HepG2 (cell line): ENCODE measurements around the gene SWI5. TPM values are rescaled to one million over a fixed set of nuclear protein-coding genes. Genes with fewer than 3 reads are reported as not detected.
A peak's percentile ranks its signal among the peaks of the same experiment; 100 is the strongest.

Experiments
- ATAC-seq: fragments of 200-7000 bp; cut with Tn5 transposase; 3 replicates; pipeline ENCODE4 v1.9.1; 2020; ENCODE audit warnings: mild to moderate bottlenecking, moderate library complexity
- BruUV-seq: library from RNA; stranded (reverse); fragments of 400-500 nt; replicated peaks from 2 replicates; lab custom pipeline; 2021; lab: Mats Ljungman, UMichigan
- CTCF ChIA-PET: fragments of 300-600 bp; formaldehyde crosslinking; extraction: SDS; loops from one replicate; lab custom pipeline; 2021; ENCODE audit warnings: low total read pairs, inconsistent platforms, low intra/inter-chr PET ratio; lab: Yijun Ruan, JAX
- POLR2A ChIA-PET: fragments of 350-600 bp; sonication (Branson Sonifier 250); formaldehyde crosslinking; loops from one replicate; lab custom pipeline; 2020; ENCODE audit warnings: antibody characterized with exemption, inconsistent platforms; lab: Yijun Ruan, JAX
- DNase-seq: peaks from one replicate; pipeline ENCODE4 v3.0.0-alpha.2; 2015; ENCODE audit warnings: low spot score
- FAIRE-seq: peaks from 3 replicates; lab custom pipeline; 2011; peaks lifted over from hg19 to GRCh38; lab: Jason Lieb, UNC
- H2AFZ ChIP-seq: one replicate; pipeline ENCODE4 v1.6.1; 2011; ENCODE audit warnings: low read length, inconsistent platforms
- H3K27ac ChIP-seq: fragments of 300-600 bp; 3 replicates; pipeline ENCODE4 v1.8.0; 2011; ENCODE audit warnings: mixed run types, mild to moderate bottlenecking, mixed read lengths, low read length, inconsistent platforms; ENCODE audit not compliant: insufficient read depth; ENCODE audit errors: extremely low read length
- H3K27me3 ChIP-seq, 2 experiments: fragments of 200-600 bp in 1 of 2; 2 replicates in 1 of 2; 3 replicates in 1 of 2; pipeline versions ENCODE4 v1.6.0 to v1.8.0; 2011; ENCODE audit warnings: low read length in 2 of 2, mild to moderate bottlenecking in 2 of 2, moderate library complexity in 2 of 2, inconsistent platforms in 1 of 2; ENCODE audit not compliant: insufficient read depth in 2 of 2, control insufficient read depth in 1 of 2
- H3K36me3 ChIP-seq, 2 experiments: fragments of 200-600 bp in 1 of 2; replicated peaks in 1 of 2; 2 replicates in 1 of 2; 3 replicates in 1 of 2; pipeline versions ENCODE4 v1.5.1 to v1.8.0; 2011; ENCODE audit warnings: low read length in 2 of 2, inconsistent platforms in 1 of 2; ENCODE audit not compliant: insufficient read depth in 2 of 2, control insufficient read depth in 1 of 2
- H3K4me1 ChIP-seq: 2 replicates; pipeline ENCODE4 v1.5.1; 2012; ENCODE audit warnings: low read length, inconsistent platforms; ENCODE audit not compliant: insufficient read depth
- H3K4me2 ChIP-seq: 2 replicates; pipeline ENCODE4 v1.6.0; 2011; ENCODE audit warnings: low read depth, low read length, inconsistent platforms
- H3K4me3 ChIP-seq, 3 experiments: fragments of 200-600 bp in 1 of 3; sonication (generic), shearing (Covaris generic) in 1 of 3; replicated peaks in 1 of 3; 2 replicates each; pipeline ENCODE4 v1.5.1; 2011 to 2016; ENCODE audit warnings: low read length in 3 of 3, inconsistent platforms in 2 of 3, low read depth in 2 of 3, mild to moderate bottlenecking in 2 of 3, control low read depth in 1 of 3, mixed read lengths in 1 of 3; ENCODE audit not compliant: insufficient read depth in 1 of 3
- H3K79me2 ChIP-seq: one replicate; pipeline ENCODE4 v1.6.1; 2011; ENCODE audit warnings: low read length, inconsistent platforms; ENCODE audit not compliant: insufficient read depth
- H3K9ac ChIP-seq: 2 replicates; pipeline ENCODE4 v1.6.0; 2011; ENCODE audit warnings: mild to moderate bottlenecking, low read depth, low read length, inconsistent platforms; ENCODE audit not compliant: insufficient read depth
- H3K9me3 ChIP-seq: 2 replicates; pipeline ENCODE4 v1.5.1; 2012; ENCODE audit warnings: mild to moderate bottlenecking, low read length
- H4K20me1 ChIP-seq: 2 replicates; pipeline ENCODE4 v1.6.0; 2011; ENCODE audit warnings: inconsistent platforms, mild to moderate bottlenecking, low read length, moderate library complexity; ENCODE audit not compliant: insufficient read depth
- ATF5 ChIP-seq: sonication (generic); formaldehyde crosslinking; IDR thresholded peaks from 2 replicates; pipeline ENCODE4 v1.4.0; 2020; ENCODE audit warnings: mild to moderate bottlenecking, low read depth, missing genetic modification reagents
- MTERF4 ChIP-seq: sonication (generic); formaldehyde crosslinking; IDR thresholded peaks from 2 replicates; pipeline ENCODE4 v1.8.0; 2023; ENCODE audit warnings: mild to moderate bottlenecking, missing genetic modification reagents
- PHB2 ChIP-seq: fragments of 450-650 bp; IDR thresholded peaks from 2 replicates; pipeline ENCODE4 v1.6.1; 2018; ENCODE audit not compliant: partially characterized antibody
- RERE ChIP-seq: IDR thresholded peaks from 2 replicates; pipeline ENCODE4 v1.6.1; 2016; ENCODE audit warnings: low read depth, missing genetic modification reagents, missing compliant biosample characterization
- TMF1 ChIP-seq: sonication (generic); formaldehyde crosslinking; IDR thresholded peaks from 2 replicates; pipeline ENCODE4 v1.8.1; 2022; ENCODE audit warnings: low read depth, missing genetic modification reagents
- ZEB1 ChIP-seq: IDR thresholded peaks from 2 replicates; pipeline ENCODE4 v1.6.1; 2012; ENCODE audit warnings: mild to moderate bottlenecking, low read depth, inconsistent platforms; ENCODE audit not compliant: insufficient replicate concordance
- ZNF225 ChIP-seq: sonication (generic); formaldehyde crosslinking; IDR thresholded peaks from 2 replicates; pipeline ENCODE4 v1.4.0; 2020; ENCODE audit warnings: mild to moderate bottlenecking, missing genetic modification reagents
- ZNF274 ChIP-seq: sonication (generic); formaldehyde crosslinking; IDR thresholded peaks from 2 replicates; pipeline ENCODE4 v1.5.1; 2020; ENCODE audit warnings: mild to moderate bottlenecking, missing genetic modification reagents
- ZNF329 ChIP-seq: sonication (generic); formaldehyde crosslinking; IDR thresholded peaks from 2 replicates; pipeline ENCODE4 v1.9.0; 2021; ENCODE audit warnings: low read depth, mild to moderate bottlenecking, missing genetic modification reagents
- ZNF629 ChIP-seq: sonication (generic); formaldehyde crosslinking; conservative IDR thresholded peaks from 2 replicates; pipeline ENCODE4 v1.5.0; 2020; ENCODE audit warnings: missing genetic modification reagents
- WGBS: methylation state at CpG from one replicate; pipeline ENCODE4 v1.1.6; 2017; ENCODE audit warnings: low lambda C conversion rate; 5-methylcytosine and 5-hydroxymethylcytosine counted together
- in situ Hi-C: cut with HindIII; loops from 2 replicates; pipeline ENCODE4 v1.10.0; 2017; ENCODE audit warnings: low pct_unique_long_range_greater_than_20kb; ENCODE audit not compliant: extremely low pct_ligation_motif_present
- intact Hi-C: fragments of 100-400 bp; cut with micrococcal nuclease; formaldehyde crosslinking; loops from one replicate; pipeline ENCODE4 v1.10.0; 2022; ENCODE audit not compliant: unreplicated experiment
- polyA plus RNA-seq, 8 experiments: library from polyadenylated mRNA; depleted of rRNA in 3 of 8; stranded (reverse) in 7 of 8; unstranded in 1 of 8; fragments of >200 nt; fragmentation: Illumina TruSeq in 4 of 8; extraction: Trizol in 4 of 8; gene quantifications; 2 replicates each; pipeline versions ENCODE4 v1.2.1 to v1.2.3, GENCODE V29; 2011 to 2016; ENCODE audit warnings: low read depth in 4 of 8, missing spikeins in 1 of 8, mixed read lengths in 1 of 8; ENCODE audit not compliant: insufficient read depth in 1 of 8
- total RNA-seq, 5 experiments: library from RNA; depleted of rRNA; stranded (reverse); fragments of >200 nt; fragmentation: Illumina TruSeq; extraction: Trizol; gene quantifications; 2 replicates each; pipeline ENCODE4 v1.2.3, GENCODE V29; 2016; ENCODE audit warnings: low read depth in 1 of 5

The SWI5 gene
- total and polyA plus RNA-seq, 2 of the 13 experiments (the other 11 are each of a cell fraction or from before 2014, with no cell fraction given), result 39.2 to 41.0 TPM

DNA sequence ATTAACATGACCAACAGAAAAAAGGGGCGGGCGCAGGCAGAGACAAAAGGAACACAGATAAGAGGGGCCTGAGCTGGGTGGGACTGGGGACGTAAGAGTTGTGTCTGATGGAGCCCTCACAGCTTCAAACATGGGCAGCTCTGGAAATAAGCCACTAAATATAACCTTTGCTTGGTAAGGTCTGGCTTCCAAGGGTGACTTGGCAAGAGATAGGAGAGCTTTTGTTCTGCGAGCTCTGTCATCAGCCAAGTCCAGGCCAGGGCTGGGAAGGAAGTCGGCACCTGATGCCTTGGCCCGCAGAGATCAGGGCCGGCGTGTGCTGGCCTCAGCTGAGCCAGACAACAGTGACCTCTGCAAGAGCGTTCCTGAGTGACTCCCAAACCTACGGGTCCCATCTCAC is 34.4 kb downstream of the SWI5 start (continued):
- no peak for TF ChIP-seq RERE (CRISPR knock-in tag)

GRCh38 chr9:128314697-128315096 is 38.6 kb downstream of the SWI5 start:
- ATAC-seq, result no peak
- CTCF ChIA-PET, result no interaction called here
- no peaks in the 10 kb centered on the region for H3K4me1 ChIP-seq
- no peak for TF ChIP-seq PHB2
- no peak for TF ChIP-seq ZEB1
- TF ChIP-seq ZNF629, result peak; percentile 66
- TF ChIP-seq MTERF4 (CRISPR knock-in tag), result no peak
- TF ChIP-seq ZNF329, result no peak
- no peak for TF ChIP-seq ZNF225
- TF ChIP-seq ZNF274 (CRISPR knock-in tag), result no peak
- no peak for TF ChIP-seq ATF5
- TF ChIP-seq TMF1 (CRISPR knock-in tag), result no peak
- POLR2A ChIA-PET, result no interaction called here
- no peak for DNase-seq
- no peak overlapping the region for H3K4me2 ChIP-seq
- no peaks in the 10 kb centered on the region for H3K27me3 ChIP-seq
- WGBS, result 89% methylated on average over 3 of the region's 4 CpGs
- H3K36me3 ChIP-seq, result peaks cover 19 to 57% of the 10 kb centered on the region in 2 experiments
- in situ Hi-C loops (no loop called here), intact Hi-C loops (no loop called here)
- H3K27ac ChIP-seq, result no peak overlapping the region
- no peaks in the 10 kb centered on the region for H3K79me2 ChIP-seq
- no peaks in the 10 kb centered on the region for H4K20me1 ChIP-seq
- no TSS peak for BruUV-seq
- H3K9ac ChIP-seq, result no peak overlapping the region
- no peak overlapping the region for H3K4me3 ChIP-seq
- FAIRE-seq, result no peak
- H2AFZ ChIP-seq, result no peak overlapping the region
- no peaks in the 10 kb centered on the region for H3K9me3 ChIP-seq
